ENCODE measurements around the gene PCDHGA12.

The PCDHGA12 gene

DNA sequence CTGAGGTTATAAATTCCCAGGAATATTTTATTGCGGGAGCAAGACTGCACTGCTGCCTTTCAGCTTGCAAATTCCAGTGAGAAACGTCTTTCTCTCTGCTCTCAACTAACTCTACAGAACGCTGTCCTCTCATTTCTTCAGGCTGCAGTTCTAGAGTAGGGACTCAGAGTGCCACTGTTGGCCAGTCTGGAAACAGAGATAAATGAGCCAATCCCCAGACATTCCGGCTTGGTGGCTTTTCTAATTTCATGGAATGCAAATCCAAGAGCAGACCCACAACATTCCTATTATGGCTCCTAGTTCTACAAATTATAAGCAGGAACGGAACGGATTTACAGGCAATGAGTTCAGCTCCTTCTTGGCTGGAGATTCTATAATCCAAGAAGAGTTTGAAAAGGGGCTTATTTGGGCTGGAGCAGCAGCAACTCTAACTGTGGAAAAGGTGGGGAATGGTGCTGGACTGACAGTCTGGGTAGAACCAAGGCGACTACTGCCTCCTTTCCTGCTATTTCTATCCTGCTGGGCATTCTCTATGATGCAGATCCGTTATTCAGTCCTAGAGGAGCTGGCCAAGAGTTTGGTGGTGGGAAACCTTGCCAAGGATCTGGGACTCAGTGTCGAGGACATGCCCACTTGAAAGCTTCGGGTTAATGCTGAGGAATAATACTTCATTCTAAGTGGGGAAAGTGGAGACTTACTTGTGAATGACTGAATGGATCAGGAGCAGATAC, 9.3 kb downstream of the PCDHGA12 start:
- DNase-seq (ENCODE audit: low read depth in 2 of 2) = no peak

DNA sequence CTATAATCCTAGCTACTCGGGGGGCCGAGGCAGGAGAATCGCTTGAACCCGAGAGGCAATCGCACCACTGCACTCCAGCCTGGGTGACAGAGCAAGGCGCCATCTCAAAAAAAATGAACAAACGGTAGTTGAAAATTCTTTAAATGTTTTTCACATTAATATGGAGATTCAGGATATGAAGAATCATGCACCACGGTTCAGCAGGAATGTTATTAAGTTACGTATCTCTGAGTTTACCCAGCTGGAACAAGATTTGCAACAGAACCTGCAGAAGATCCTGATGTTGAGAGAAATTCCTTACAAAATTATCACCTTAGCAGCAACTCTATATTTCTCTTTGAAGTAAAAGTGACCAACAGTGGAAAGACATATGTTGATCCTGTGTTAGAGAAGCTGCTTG, 10.0 kb downstream of the PCDHGA12 start:
- no peak for DNase-seq (ENCODE audit: low read depth in 2 of 2)

DNA sequence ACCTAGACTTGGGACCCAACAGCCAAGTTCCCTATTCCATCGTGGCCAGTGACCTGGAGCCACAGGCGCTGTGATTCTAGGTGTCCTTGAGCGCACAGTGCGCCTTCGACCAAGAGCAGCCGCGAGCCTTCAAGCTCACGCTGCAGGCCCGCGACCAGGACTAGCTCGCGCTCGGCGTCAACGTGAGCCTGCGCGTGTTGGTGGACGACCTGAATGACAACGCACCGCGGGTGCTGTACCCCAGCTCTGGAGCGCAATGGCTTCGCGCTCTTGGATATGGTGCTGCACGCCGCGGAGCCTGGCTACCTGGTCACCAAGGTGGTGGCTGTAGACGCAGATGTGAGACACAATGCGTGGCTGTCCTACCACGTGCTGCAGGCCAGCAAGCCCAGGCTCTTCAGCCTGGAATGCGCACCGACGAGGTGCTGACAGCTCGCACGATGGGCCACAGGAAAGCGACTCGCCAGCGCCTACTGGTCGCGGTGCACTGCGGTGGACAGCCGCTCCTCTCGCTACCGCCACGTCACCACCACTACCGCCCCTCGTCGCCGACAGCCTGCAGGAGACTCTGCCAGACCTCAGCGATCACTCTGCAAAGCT, 11.4 kb downstream of the PCDHGA12 start:
- DNase-seq (ENCODE audit: low read depth in 2 of 2) = no peak

DNA sequence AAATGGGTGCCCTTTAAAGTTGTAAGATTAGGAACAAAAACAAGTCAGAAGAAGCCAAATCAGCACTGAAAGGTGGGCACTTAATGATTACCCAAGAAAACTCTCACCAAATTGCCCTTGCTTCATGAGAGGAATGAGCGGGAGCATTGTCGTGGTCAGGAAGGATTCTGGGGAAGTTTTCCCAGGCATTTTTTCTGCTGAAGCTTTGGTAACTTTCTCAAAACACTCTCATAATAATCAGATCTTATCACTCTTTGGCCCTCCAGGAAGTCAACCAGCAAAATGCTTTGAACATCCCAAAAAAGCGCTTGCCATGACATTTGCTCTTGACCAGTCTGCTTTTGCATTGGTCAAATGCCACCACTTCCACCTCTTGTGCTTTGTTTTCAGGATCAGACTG, 35.0 kb downstream of the PCDHGA12 start:
- DNase-seq (ENCODE audit: low read depth in 2 of 2) = no peak

DNA sequence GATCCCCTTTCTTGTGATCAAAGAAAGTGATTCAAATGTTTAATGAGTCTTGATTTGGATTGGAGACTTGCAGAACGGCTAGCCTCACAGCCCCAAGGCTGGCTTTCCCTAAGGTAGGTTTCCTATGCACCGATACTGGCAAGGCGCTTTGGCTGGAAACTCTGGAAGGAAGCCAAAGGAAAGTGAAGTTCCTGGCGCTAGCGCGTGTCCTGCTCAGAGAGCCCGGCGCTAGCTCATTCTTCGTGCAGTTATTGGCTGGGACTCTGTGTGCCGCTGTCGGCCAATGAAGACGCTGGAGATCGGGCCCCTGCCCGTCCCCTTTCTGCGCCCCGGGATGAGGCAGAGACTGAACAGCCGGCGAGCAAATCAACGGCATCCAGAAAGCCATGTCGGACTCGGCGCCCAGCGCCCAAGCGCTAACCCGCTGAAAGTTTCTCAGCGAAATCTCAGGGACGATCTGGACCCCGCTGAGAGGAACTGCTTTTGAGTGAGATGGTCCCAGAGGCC, 45.4 kb downstream of the PCDHGA12 start, which contains the start of gene PCDHGC3:
PCDHGC3 (plus strand) TSS at position 342 of the 507 bp plus-strand sequence; CDS start at position 493, 151 bp downstream.
- no peak for DNase-seq (ENCODE audit: low read depth in 2 of 2)

DNA sequence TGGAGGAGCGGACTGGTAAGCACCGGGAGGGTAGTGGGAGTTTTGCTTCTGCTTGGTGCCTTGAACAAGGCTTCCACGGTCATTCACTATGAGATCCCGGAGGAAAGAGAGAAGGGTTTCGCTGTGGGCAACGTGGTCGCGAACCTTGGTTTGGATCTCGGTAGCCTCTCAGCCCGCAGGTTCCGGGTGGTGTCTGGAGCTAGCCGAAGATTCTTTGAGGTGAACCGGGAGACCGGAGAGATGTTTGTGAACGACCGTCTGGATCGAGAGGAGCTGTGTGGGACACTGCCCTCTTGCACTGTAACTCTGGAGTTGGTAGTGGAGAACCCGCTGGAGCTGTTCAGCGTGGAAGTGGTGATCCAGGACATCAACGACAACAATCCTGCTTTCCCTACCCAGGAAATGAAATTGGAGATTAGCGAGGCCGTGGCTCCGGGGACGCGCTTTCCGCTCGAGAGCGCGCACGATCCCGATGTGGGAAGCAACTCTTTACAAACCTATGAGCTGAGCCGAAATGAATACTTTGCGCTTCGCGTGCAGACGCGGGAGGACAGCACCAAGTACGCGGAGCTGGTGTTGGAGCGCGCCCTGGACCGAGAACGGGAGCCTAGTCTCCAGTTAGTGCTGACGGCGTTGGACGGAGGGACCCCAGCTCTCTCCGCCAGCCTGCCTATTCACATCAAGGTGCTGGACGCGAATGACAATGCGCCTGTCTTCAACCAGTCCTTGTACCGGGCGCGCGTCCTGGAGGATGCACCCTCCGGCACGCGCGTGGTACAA, 46.0 kb downstream of the PCDHGA12 start:
- DNase-seq (ENCODE audit: low read depth in 2 of 2) = no peak

DNA sequence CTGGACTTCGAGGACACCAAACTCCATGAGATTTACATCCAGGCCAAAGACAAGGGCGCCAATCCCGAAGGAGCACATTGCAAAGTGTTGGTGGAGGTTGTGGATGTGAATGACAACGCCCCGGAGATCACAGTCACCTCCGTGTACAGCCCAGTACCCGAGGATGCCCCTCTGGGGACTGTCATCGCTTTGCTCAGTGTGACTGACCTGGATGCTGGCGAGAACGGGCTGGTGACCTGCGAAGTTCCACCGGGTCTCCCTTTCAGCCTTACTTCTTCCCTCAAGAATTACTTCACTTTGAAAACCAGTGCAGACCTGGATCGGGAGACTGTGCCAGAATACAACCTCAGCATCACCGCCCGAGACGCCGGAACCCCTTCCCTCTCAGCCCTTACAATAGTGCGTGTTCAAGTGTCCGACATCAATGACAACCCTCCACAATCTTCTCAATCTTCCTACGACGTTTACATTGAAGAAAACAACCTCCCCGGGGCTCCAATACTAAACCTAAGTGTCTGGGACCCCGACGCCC, 46.8 kb downstream of the PCDHGA12 start:
- DNase-seq (ENCODE audit: low read depth in 2 of 2) = no peak

DNA sequence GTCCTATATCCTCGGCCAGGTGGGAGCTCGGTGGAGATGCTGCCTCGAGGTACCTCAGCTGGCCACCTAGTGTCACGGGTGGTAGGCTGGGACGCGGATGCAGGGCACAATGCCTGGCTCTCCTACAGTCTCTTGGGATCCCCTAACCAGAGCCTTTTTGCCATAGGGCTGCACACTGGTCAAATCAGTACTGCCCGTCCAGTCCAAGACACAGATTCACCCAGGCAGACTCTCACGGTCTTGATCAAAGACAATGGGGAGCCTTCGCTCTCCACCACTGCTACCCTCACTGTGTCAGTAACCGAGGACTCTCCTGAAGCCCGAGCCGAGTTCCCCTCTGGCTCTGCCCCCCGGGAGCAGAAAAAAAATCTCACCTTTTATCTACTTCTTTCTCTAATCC, 47.5 kb downstream of the PCDHGA12 start:
- DNase-seq (ENCODE audit: low read depth in 2 of 2) = no peak

DNA sequence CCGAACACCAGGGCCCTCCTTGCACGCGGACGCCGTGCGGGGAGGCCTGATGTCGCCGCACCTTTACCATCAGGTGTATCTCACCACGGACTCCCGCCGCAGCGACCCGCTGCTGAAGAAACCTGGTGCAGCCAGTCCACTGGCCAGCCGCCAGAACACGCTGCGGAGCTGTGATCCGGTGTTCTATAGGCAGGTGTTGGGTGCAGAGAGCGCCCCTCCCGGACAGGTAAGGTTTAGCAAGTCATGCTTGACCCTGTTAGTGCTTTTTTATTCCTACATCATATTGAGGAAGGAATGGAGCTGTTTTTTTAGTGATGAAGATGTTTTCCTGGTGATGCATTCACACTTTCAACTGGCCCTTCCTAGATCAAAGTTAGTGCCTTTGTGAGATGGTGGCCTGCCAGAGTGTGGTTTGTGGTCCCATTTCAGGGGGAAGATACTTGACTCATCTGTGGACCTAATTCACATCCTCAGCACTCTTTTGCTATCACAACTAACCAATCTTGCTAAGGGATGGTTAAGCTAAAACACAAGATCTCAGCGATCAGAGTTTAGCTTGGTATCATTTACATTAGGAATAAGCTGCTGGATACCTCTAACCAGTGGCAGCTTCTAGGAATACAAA, 48.1 kb downstream of the PCDHGA12 start:
- no peak for DNase-seq (ENCODE audit: low read depth in 2 of 2)

DNA sequence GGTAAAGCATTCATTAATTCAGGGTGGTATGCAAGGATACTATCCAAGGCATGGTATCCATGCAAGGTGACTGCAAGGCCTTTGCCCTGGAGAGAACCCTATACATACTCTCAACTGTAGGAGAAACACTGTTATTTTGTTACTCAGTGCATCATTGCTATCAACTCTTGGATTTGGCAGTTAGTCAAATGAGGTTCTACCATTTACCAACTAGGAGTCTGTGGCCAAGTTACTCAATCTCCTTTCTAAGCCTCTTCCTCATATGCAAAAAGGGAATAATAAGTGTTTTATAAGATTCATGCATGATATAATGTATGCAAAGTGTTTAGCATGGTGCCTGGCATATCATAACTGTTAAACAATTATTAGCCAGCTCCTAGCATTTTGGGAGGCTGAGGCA, 49.5 kb downstream of the PCDHGA12 start:
- no peak for DNase-seq (ENCODE audit: low read depth in 2 of 2)
